ELF-1 (cell line): ENCODE data around the gene SNX13.
"Not testable (repeated sequence)": the region's sequence is repeated elsewhere in the genome, so short reads cannot be mapped to it uniquely, and the experiment has no call there.

Experiments used
- DNase-seq: peaks from one replicate; pipeline ENCODE4 v3.0.0-alpha.2; 2016; ENCODE audit warnings: low read depth, low spot score

The SNX13 gene

GRCh38 chr7:17913250-17913649, 27.0 kb downstream of the SNX13 start:
- no peak for DNase-seq

- no peak for DNase-seq
Measured at GRCh38 chr7:17912536-17913235, 27.6 kb downstream of the SNX13 start.

GRCh38 chr7:17912050-17912449, 28.2 kb downstream of the SNX13 start:
- no peak for DNase-seq

- no peak for DNase-seq
Measured at GRCh38 chr7:17910377-17910776, 29.9 kb downstream of the SNX13 start.

- not testable (repeated sequence) for DNase-seq
Measured at GRCh38 chr7:17909310-17909709, 31.0 kb downstream of the SNX13 start.

GRCh38 chr7:17907014-17907413, 33.3 kb downstream of the SNX13 start:
- no peak for DNase-seq

GRCh38 chr7:17903337-17903736, 37.0 kb downstream of the SNX13 start:
- no peak for DNase-seq

- peak; percentile 54 for DNase-seq
Measured at GRCh38 chr7:17902599-17902998, 37.7 kb downstream of the SNX13 start.

GRCh38 chr7:17900464-17900863, 39.8 kb downstream of the SNX13 start:
- no peak for DNase-seq

- no peak for DNase-seq
Measured at GRCh38 chr7:17898111-17898510, 42.2 kb downstream of the SNX13 start.

GRCh38 chr7:17887286-17887685, 53.0 kb downstream of the SNX13 start:
- DNase-seq: no peak

- no peak for DNase-seq
Measured at GRCh38 chr7:17882685-17883084, 57.6 kb downstream of the SNX13 start.

GRCh38 chr7:17879075-17879661, 61.1 kb downstream of the SNX13 start:
- DNase-seq: no peak

GRCh38 chr7:17878627-17879026, 61.7 kb downstream of the SNX13 start:
- no peak for DNase-seq

GRCh38 chr7:17871815-17872533, 68.3 kb downstream of the SNX13 start:
- no peak for DNase-seq

- DNase-seq: no peak
Measured at GRCh38 chr7:17870406-17870805, 69.9 kb downstream of the SNX13 start.

GRCh38 chr7:17863809-17864143, 76.5 kb downstream of the SNX13 start:
- no peak for DNase-seq

- no peak for DNase-seq
Measured at GRCh38 chr7:17863095-17863808, 77.0 kb downstream of the SNX13 start.

- no peak for DNase-seq
Measured at GRCh38 chr7:17856251-17856650, 84.0 kb downstream of the SNX13 start.

GRCh38 chr7:17855202-17855601, 85.1 kb downstream of the SNX13 start:
- no peak for DNase-seq

GRCh38 chr7:17854261-17855047, 85.8 kb downstream of the SNX13 start:
- no peak for DNase-seq

- no peak for DNase-seq
Measured at GRCh38 chr7:17852361-17852760, 87.9 kb downstream of the SNX13 start.
